ENCODE data around the gene CCNH. TPM values are rescaled to one million over a fixed set of nuclear protein-coding genes. Genes with fewer than 3 reads are reported as not detected.

CCNH gene
- total RNA-seq, 1 donor = 84.6 TPM

DNA sequence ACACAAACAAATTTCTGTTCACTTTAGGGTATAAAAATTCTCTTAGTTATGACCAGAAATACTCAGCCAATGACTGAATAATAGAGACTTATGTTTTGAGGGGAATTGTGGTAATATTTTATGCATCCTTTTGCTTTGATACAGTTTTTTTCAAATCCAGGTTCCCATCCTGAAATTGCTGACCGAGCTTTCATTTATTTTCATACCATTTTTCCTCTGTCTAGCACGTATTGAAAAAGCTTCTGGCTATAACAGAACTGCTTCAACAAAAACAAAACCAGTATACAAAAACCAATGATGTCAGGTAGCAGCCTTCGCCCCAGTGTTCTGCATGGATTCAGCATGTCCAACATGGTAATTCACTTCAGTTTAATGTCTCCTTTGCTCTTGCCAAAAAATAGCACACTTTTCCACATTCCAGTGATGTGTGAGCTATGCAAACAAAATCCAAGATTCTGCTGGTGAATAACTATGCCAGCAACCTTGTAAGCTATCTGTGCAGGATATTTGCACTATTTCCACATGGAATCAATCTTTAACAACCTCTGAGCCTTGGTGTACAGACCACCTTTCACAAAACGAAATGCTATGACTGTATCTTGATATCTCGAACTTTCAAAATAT lies 22.0 kb downstream of the CCNH start:
- H3K4me3 ChIP-seq (ENCODE audit: low read depth, low read length) = no peak overlapping the region
- TF ChIP-seq, protein P1, sequence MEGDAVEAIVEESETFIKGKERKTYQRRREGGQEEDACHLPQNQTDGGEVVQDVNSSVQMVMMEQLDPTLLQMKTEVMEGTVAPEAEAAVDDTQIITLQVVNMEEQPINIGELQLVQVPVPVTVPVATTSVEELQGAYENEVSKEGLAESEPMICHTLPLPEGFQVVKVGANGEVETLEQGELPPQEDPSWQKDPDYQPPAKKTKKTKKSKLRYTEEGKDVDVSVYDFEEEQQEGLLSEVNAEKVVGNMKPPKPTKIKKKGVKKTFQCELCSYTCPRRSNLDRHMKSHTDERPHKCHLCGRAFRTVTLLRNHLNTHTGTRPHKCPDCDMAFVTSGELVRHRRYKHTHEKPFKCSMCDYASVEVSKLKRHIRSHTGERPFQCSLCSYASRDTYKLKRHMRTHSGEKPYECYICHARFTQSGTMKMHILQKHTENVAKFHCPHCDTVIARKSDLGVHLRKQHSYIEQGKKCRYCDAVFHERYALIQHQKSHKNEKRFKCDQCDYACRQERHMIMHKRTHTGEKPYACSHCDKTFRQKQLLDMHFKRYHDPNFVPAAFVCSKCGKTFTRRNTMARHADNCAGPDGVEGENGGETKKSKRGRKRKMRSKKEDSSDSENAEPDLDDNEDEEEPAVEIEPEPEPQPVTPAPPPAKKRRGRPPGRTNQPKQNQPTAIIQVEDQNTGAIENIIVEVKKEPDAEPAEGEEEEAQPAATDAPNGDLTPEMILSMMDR (IDR thresholded peaks at IDR 0.05; ENCODE audit: insufficient read depth, low read length) = no peak
- DNase-seq (ENCODE audit: low read depth) = peak; percentile 58

DNA sequence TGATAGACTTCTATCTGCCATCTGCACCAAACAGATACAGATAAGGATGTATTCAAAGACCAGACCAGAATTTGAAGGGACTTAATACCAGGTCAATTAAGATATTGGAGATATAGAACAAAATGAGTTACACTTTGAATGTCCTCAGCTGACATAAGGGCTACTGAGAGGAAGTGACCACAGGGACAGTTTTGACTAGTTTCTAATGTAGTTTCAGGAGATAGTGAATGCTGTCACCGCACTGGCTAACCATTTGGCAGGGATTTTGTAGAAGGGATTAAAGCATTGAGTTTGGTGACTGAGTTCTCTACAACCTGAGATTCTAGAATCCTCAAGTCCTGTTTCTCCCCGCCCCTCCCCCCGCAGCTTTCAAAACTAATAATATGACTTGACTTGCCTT lies 22.7 kb downstream of the CCNH start:
- DNase-seq (ENCODE audit: low read depth) = no peak
- H3K4me3 ChIP-seq (ENCODE audit: low read depth, low read length) = no peak overlapping the region
- TF ChIP-seq, protein P1 (IDR thresholded peaks at IDR 0.05; ENCODE audit: insufficient read depth, low read length) = no peak

DNA sequence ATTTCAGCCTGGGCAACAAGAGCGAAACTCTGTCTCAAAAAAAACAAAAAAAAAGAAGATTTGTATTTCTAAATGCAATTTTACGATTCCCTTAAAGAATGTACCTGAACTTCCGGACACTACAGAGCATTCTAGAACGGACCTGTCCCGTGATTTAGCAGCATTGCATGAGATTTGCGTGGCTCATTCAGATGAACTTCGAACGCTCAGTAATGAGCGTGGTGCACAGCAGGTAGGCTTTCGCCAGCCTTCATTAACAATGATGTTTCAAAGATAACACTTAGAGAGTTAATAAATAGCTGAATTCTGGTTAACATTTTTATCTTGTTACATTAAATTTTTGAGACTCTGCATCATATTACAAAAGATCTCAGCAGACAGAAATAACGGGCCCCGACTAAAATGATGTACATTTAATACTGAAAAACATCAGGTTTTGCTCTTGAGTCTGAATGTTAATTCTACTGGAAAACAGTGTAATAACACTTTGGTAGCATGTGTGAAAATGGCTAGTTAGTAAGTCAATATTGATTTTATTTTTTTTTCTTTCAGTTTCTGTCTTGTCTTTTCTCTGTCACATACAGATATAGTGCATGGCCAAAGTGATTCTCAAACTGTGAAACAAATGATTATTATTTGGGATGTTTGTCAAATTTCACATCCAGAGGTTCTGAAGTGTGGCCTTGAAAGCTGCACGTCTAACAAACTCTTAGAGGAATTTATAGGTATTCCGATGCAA lies 23.3 kb downstream of the CCNH start:
- H3K4me3 ChIP-seq (ENCODE audit: low read depth, low read length) = no peak overlapping the region
- TF ChIP-seq, protein P1 (IDR thresholded peaks at IDR 0.05; ENCODE audit: insufficient read depth, low read length) = no peak

DNA sequence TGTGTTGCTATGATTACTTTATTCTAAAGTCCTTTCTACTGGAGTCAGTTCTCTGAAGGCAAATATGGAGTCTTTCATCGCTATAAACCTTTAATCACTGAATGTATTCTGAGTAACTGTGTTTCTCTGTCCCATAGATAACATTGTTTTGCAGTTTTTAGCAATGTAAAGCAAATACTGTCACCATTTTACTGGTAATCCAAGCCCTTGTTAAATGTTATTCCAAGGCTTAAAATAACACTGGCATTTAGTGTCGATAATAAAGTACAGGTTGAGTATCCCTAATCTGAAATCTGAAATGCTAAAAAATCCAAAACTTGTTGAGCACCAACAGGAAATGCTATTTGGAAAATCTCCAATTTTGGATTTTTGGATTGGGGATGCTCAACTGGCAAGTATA lies 24.6 kb downstream of the CCNH start:
- no peak for DNase-seq (ENCODE audit: low read depth)
- H3K4me3 ChIP-seq (ENCODE audit: low read depth, low read length) = no peak overlapping the region
- TF ChIP-seq, protein P1 (IDR thresholded peaks at IDR 0.05; ENCODE audit: insufficient read depth, low read length) = no peak

More for the DNA sequence above, 23.3 kb downstream of the CCNH start:
- DNase-seq (ENCODE audit: low read depth) = no peak

DNA sequence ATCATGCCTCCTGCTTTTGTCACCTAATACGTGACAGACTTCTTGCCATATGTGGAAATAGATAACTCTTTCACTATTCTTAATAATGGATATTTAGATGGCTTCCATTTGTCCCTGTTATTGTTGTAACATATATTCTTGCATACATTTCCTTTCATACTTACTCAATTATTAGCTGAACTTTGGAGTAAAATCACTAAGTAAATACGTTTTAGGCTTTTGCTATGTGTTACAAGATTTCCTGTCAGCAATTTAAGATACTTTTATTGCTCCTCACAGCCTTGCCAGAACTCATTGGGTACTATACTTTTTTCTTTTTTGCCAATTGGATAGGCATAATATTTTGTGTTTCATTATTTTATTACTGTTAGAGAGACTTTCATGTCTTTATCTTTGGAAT lies 26.9 kb downstream of the CCNH start:
- H3K4me3 ChIP-seq (ENCODE audit: low read depth, low read length) = no peak overlapping the region
- DNase-seq (ENCODE audit: low read depth) = no peak
- TF ChIP-seq, protein P1 (IDR thresholded peaks at IDR 0.05; ENCODE audit: insufficient read depth, low read length) = no peak

DNA sequence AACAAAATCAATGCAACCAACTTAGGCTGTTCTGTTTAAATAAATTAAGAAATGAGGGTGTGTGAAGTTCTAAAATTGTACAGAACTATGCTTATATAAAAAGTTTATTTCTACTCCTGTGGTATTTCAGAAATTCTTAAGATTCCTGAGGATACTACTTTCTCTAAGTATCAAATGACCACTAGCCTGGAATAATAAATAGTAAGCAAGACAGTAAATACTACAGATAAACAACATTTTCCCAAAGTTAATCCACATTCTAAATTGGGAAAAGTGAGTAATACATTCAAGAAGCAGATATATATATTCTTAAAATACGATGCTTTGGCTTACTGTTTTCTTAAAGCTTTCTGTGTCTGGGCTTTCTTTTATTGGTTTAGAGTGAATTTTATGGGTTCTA lies 29.5 kb downstream of the CCNH start:
- TF ChIP-seq, protein P1 (IDR thresholded peaks at IDR 0.05; ENCODE audit: insufficient read depth, low read length) = no peak
- H3K4me3 ChIP-seq (ENCODE audit: low read depth, low read length) = no peak overlapping the region
- DNase-seq (ENCODE audit: low read depth) = no peak
